DOHH2 (cell line): ENCODE measurements around the gene KIF7.

Experiments
- H3F3A ChIP-seq: fragments of 200-600 bp; sonication (generic), shearing (Covaris generic); 2 replicates; pipeline ENCODE4 v1.6.0; 2016; ENCODE audit warnings: antibody characterized with exemption, mild to moderate bottlenecking; ENCODE audit not compliant: control insufficient read depth, insufficient read depth
- H3K27ac ChIP-seq: fragments of 200-600 bp; sonication (generic); 2 replicates; pipeline ENCODE4 v1.5.1; 2014; ENCODE audit warnings: low read depth, mild to moderate bottlenecking, low read length, moderate library complexity
- H3K27me3 ChIP-seq: fragments of 200-600 bp; sonication (generic); 2 replicates; pipeline ENCODE4 v1.6.1; 2014; ENCODE audit warnings: mild to moderate bottlenecking, low read length, mixed read lengths; ENCODE audit not compliant: control insufficient read depth
- H3K36me3 ChIP-seq: fragments of 200-600 bp; sonication (generic); 2 replicates; pipeline ENCODE4 v1.6.1; 2014; ENCODE audit warnings: mild to moderate bottlenecking, low read length, moderate library complexity, mixed read lengths; ENCODE audit not compliant: control insufficient read depth
- H3K4me1 ChIP-seq: fragments of 200-600 bp; sonication (generic); 2 replicates; pipeline ENCODE4 v1.6.1; 2014; ENCODE audit warnings: mild to moderate bottlenecking, low read length, mixed read lengths; ENCODE audit not compliant: control insufficient read depth
- H3K4me2 ChIP-seq: fragments of 200-600 bp; sonication (generic); 2 replicates; pipeline ENCODE4 v1.6.0; 2014; ENCODE audit warnings: mild to moderate bottlenecking, low read length, moderate library complexity
- H3K4me3 ChIP-seq: fragments of 200-600 bp; sonication (generic); 2 replicates; pipeline ENCODE4 v1.5.1; 2014; ENCODE audit warnings: mild to moderate bottlenecking, low read length, mixed read lengths
- H3K79me2 ChIP-seq: fragments of 200-600 bp; sonication (generic); 2 replicates; pipeline ENCODE4 v1.6.1; 2014; ENCODE audit warnings: mild to moderate bottlenecking, low read length, mixed read lengths; ENCODE audit not compliant: control insufficient read depth
- H3K9me2 ChIP-seq: fragments of 200-600 bp; sonication (generic); replicated peaks from 2 replicates; pipeline ENCODE4 v1.6.1; 2014; ENCODE audit warnings: mild to moderate bottlenecking, low read length, mixed read lengths; ENCODE audit not compliant: control insufficient read depth
- H3K9me3 ChIP-seq: fragments of 200-600 bp; sonication (generic); 2 replicates; pipeline ENCODE4 v1.6.1; 2014; ENCODE audit warnings: antibody characterized with exemption, low read length, mixed read lengths; ENCODE audit not compliant: control insufficient read depth, insufficient read depth
- H4K20me1 ChIP-seq: fragments of 200-600 bp; sonication (generic); 2 replicates; pipeline ENCODE4 v1.6.0; 2014; ENCODE audit warnings: low read depth, mild to moderate bottlenecking, antibody characterized with exemption, low read length, moderate library complexity; ENCODE audit not compliant: control insufficient read depth, insufficient read depth
- CTCF ChIP-seq: fragments of 200-600 bp; sonication (generic); IDR thresholded peaks from one replicate; pipeline ENCODE4 v1.5.1; 2014; ENCODE audit warnings: antibody characterized with exemption, mild to moderate bottlenecking, low read depth, low read length; ENCODE audit not compliant: poor library complexity, severe bottlenecking
- EZH2phosphoT487 ChIP-seq: fragments of 200-600 bp; sonication (generic); IDR thresholded peaks from 2 replicates; pipeline ENCODE4 v1.6.1; 2017; ENCODE audit warnings: borderline replicate concordance, mild to moderate bottlenecking, antibody characterized with exemption, low read length, moderate library complexity, mixed read lengths

KIF7 gene

DNA sequence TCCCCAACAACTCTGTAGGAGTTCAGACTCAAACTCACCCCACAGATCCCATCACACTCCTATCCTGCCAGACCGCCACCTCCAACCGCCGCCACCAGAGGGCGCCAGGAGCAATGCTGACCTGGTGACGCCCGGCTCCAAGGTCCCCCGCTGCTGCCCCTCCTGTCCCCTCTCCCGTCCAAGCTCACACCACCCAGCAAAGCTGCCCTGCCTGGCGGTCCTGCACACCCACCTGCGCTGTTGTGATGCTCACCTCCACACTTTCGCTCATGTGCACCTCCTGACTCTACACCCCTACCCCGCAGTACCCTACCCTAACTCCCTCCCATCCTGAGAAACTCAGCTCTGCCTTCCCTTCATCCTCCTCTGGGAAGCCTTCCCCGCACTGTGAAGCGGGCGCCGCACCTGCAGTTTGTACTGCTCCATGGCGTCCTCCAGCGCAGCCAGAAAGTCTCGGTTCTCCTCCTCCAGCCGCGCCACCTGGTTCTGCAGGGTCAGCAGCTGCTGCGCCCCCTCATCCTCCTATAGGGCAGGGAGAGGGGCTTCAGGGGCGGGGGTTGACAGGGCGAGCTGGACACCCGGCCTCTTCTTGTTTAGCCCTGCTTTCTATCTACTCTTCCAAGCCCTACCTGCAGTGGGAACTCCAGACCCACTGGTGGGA is 7.9 kb downstream of the KIF7 start:
- Histone ChIP-seq H4K20me1 (no peaks in the 10 kb centered on the region), H3K9me3 (no peaks in the 10 kb centered on the region), H3K27me3 (no peaks in the 10 kb centered on the region), H3K27ac (no peak overlapping the region), H3K4me1 (no peaks in the 10 kb centered on the region), H3F3A (no peaks in the 10 kb centered on the region), H3K36me3 (no peaks in the 10 kb centered on the region), H3K9me2 (no peaks in the 10 kb centered on the region), H3K4me2 (peak overlapping the region; percentile 34; the same call in 1 of the 2 replicates), H3K4me3 (no peak overlapping the region), H3K79me2 (no peaks in the 10 kb centered on the region)
- TF ChIP-seq CTCF (peak; percentile 95), EZH2phosphoT487 (no peak)

- Histone ChIP-seq H3K36me3 (no peaks in the 10 kb centered on the region), H3K9me3 (no peaks in the 10 kb centered on the region), H3K4me2 (no peak overlapping the region), H3K27me3 (no peaks in the 10 kb centered on the region), H3K4me1 (no peaks in the 10 kb centered on the region), H3K4me3 (no peak overlapping the region), H4K20me1 (no peaks in the 10 kb centered on the region), H3K9me2 (no peaks in the 10 kb centered on the region), H3F3A (no peaks in the 10 kb centered on the region), H3K27ac (no peak overlapping the region), H3K79me2 (no peaks in the 10 kb centered on the region)
- TF ChIP-seq EZH2phosphoT487 (no peak), CTCF (no peak)
These were observed 8.7 kb downstream of the KIF7 start for GRCh38 chr15:89646416-89647141.

DNA sequence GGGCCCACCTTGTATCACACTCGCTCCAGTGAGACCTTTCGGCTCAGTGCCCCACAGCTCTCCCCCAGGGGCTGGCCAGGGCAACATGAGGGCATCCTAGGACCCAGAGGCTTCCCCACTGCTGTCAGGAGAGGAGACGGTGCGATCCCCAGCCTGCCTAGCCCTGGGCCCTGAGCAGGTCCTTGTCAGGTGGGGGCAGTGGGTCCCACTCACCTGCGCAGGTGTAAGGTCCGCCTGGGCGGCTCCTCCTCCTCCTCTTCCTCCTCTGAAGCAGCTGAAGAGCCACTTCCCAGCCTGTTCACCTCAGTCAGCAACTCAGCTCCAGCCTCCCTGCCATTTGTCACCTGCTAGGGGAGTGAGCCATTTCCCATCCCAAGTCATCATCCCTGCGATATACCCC is 9.6 kb downstream of the KIF7 start:
- Histone ChIP-seq H3K9me2 (no peaks in the 10 kb centered on the region), H3K4me1 (no peaks in the 10 kb centered on the region), H3K36me3 (no peaks in the 10 kb centered on the region), H3K27me3 (no peaks in the 10 kb centered on the region), H3K4me3 (no peak overlapping the region), H3K79me2 (no peaks in the 10 kb centered on the region), H4K20me1 (no peaks in the 10 kb centered on the region), H3K4me2 (no peak overlapping the region), H3K27ac (no peak overlapping the region), H3F3A (no peaks in the 10 kb centered on the region), H3K9me3 (no peaks in the 10 kb centered on the region)
- no peak for TF ChIP-seq EZH2phosphoT487
- TF ChIP-seq CTCF, result no peak
